ENCODE results near the gene PACSIN2.
"Not testable (repeated sequence)": the region's sequence is repeated elsewhere in the genome, so short reads cannot be mapped to it uniquely, and the experiment has no call there.

The PACSIN2 gene

DNA sequence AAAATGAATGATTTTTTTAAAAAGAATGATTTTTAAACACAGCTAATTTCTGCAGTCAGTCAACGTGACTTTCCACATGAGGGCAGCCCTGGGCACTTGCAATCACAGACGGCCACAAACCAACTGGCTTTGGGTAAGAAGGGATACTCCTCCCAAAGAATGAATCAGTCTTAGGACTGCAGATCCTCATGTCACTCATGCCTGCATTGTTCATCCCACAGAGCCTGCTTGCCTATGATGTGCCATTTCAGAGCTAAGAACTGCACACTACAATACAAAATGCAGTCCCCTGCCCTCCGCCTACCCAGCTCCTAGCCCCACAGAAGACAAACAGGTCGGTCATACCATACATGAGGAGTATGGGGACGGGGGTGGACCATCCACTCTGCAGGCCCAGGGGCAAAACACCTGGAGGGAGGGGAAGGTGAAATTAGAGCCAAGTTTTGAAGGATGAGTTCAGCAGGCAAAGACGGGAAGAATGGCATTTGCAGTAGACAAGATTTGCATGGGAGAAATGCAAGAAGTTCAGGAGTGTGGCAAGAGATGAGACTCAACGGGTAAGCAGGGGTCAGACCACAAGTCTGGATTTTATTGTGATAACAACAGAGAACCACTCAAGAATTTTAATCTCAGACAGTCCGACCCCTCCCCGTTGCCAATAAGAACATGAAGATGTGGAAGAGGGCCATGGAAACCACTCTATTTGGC, 24.7 kb downstream of the PACSIN2 start:
- no peak for DNase-seq

DNA sequence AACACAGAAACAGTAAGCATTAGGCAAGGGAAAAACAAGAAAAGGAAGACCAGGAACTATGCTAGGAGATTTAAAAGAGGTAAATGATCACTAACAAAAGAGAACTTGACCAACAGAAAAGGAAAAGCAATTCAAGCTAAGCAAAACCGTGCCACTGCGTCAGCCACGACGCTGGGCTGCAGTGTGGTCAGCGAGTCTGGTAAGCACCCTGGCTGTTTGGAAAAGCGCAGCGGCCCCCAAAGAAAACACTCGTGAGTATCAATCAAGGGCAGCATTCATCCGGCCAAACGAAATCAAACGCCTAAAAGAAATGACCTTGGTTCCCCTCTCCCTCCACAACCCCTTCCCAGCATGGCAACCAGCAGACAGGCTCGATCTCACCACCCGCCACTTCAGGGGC, 28.8 kb downstream of the PACSIN2 start:
- no peak for DNase-seq

DNA sequence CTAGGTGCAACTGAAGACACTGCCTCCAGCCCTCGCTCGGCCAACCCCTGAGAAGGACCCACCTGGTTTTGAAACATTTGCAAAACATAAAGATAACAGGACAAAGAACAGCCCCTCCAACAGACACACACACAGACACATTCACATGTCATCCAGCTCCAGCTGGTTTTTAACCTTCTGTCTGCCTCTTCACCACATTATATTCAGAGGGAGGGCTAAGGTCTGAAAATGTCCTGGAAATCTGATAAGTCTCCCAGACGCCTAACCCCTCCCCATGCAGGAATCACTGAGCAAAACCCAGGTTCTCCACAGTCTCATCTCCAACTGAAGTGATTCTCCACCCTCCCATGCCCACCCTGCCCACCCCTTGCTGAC, 29.4 kb downstream of the PACSIN2 start:
- no peak for DNase-seq

DNA sequence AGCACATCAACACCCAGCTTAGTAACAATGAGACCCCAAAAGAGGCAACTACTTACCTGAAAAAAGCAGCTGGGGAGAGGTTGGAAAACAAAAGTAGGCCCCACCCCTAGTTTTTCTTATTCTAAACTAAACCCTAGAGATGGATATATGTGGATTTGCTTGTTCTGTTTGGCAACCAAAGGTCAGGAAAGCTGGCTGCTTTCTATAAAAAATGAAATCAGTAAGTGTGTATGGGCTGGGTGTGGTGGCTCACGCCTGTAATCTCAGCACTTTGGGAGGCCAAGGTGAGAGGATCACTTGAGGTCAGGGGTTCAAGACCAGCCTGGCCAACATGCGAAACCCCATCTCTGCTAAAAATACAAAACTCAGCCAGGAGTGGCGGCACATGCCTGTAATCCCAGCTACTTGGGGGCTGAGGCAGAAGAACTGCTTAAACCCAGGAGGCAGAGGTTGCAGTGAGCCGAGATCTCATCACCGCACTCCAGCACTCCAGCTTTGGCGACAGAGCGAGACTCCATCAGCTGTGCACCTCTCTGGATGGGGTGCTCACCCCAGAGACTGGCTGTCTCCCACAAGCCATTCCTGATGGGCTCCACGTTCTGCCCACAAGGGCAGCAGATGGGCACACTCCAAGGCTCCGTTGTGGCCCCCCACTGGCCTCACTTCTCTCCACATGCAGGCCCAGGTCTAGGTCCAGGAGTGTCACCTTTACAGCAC, 30.0 kb downstream of the PACSIN2 start:
- DNase-seq = no peak

DNA sequence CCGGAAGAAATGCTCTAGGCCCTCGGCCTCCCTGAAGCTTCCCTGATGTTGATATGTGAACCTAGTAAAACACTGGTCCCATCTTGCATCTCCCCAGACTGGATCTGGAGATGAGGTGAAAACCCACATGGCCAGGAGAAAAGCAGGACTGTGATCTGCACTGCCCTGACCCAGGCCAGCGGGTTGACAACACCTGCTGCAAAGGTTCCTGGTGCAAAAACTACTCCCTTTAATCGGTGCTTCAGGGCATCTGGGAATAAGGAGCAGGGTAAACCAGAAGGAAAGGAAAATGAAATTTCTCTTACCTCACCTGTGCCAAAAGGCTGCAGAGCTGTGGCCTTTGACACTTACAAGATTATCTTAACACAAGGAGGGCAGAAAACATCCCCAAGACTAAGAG, 30.6 kb downstream of the PACSIN2 start:
- DNase-seq = no peak

DNA sequence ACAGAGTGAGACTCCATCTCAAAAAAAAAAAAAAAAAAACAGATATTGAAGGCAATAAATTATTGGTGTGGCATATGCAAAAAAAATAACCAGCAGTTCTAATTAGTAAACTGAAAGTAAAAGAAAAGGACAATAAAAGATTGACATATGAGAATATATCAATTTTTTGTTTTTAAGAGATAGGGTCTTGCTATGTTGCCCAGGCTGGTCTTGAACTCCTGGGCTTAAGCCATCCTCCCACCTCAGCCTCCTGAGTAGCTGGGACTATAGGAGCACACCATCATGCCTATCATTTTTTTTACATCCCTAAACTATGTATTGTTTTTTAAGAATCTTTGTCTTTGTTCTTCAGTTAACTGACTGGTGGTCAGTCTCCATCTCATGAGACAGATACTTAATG, 31.5 kb downstream of the PACSIN2 start:
- DNase-seq = no peak

DNA sequence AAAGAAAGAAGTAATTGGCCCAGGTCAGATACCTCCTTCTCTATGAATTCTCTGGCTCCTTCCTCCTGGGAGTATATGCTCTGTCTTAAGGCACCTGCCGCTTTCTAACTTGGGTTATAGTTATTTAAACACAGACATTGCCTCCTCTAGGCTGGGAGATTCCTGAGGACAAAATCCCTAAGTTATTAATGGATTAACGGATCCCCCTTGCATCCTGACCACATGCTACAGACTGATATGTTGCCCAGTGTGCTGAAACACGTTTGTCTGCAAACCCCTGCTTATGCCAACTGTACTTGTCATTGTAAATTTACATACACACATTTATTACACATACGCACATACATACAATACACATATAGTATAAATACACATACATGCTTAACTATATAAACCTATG, 35.3 kb downstream of the PACSIN2 start:
- no peak for DNase-seq

DNA sequence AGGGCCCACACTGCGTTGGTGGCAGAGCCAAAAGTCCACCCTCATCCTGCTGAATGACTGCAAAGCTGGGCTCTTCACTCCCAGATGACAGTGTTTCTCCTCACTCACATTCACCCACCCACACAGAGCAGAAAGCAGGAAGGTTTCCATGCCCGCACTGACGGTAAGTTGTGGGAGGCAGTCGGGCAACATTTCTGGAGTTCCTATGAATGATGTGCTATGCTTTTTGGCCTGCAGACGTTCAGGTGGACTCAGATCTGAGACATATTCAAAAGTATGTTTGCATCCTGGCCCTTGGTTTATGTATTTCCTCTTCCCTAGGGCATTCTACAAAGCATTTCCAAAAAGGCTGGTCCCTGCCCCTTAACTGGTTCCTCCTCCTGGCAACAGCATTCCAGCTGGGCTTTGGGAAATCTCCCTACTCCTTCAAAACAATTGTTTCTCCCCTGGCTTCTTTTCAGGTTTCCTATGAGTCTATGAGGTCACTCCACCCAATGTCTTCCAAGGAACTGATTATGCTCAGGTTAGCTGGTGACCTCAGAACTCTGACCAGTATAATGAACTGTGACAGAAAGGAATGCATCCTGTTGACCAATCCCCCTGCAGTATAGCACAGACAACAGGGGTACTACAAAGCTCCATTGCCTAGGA, 36.4 kb downstream of the PACSIN2 start:
- no peak for DNase-seq

DNA sequence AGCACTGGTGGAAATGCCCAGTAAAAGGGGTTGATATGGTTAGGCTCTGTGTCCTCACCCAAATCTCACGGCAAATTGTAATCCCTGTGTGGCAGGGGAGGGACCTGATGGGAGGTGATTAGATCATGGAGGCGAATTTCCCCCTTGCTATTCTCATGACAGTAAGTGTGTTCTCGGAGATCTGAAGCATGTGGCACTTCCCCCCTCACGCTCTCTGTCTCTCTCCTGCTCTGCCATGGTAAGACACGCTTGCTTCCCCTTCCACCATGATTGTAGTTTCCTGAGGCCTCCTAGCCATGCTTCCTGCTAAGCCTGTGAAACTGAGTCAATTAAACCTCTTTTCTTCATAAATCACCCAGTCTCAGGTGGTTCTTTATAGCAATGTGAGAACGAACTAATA, 37.4 kb downstream of the PACSIN2 start:
- no peak for DNase-seq

DNA sequence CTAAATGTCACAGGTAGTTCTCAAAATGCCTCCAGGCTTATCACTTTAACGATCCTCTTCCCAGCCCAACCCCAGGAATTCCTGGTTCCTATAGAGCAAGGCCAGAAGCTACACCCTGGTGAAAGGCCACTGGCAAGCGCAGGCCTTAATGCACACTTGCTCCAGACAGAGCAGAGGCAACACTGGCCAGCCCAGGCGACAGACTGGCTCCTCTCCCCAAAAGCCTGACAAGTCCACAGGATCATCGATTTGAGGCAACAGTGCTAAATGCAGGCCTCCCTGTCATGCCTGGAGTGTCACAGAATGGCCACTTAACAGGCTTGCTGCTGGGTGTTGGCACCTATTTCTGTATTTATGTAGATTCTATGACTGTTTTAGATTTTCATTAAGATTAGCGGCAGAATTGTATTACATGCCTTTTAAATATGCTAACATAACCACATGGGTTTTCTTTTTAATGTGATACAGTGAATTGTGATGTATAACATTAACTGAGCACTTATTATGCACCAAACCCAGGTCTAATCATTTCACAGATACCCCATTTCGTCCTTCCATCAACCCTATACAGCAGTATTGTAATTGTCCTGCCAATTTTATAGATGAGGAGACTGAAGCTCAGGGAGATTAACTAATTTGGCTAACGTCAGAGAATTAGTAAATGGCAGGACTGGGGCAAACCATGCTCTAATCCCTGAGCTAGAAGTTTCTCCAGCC, 38.6 kb downstream of the PACSIN2 start:
- DNase-seq = no peak

DNA sequence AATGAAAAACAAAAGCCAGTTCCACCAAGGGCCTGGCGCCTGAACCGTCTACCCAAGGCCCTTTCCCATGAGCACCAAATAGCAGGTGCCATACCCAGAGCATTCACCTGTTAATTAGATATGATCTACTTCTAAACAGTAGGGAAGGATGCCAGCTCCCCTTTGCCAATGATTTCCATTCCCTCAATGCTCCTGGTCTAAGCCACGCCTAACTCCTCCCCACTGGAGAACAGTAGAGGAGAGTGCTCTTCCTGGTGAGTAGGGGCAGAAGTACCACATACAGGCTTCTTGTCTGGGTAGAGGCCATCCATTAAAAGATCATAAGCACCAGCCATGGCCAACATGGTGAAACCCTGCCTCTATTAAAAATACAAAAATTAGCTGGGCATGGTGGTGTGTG, 40.7 kb downstream of the PACSIN2 start:
- no peak for DNase-seq

DNA sequence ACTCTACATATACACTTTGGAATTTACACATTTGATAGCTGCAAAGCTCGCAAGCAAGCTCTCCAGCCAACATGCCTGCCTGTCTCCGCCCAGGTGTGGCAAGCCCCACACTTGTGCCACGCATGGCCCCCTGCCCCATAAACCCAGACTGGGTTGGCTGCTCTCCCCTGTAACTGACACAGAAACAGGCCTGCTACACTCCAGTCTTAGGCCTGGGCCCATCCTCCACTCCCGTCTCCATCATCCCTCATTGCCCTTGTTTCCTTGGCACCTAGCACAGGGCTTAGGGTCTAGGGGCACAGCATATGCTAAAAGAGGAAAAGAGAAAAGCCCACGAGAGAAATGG, 41.4 kb downstream of the PACSIN2 start:
- no peak for DNase-seq

DNA sequence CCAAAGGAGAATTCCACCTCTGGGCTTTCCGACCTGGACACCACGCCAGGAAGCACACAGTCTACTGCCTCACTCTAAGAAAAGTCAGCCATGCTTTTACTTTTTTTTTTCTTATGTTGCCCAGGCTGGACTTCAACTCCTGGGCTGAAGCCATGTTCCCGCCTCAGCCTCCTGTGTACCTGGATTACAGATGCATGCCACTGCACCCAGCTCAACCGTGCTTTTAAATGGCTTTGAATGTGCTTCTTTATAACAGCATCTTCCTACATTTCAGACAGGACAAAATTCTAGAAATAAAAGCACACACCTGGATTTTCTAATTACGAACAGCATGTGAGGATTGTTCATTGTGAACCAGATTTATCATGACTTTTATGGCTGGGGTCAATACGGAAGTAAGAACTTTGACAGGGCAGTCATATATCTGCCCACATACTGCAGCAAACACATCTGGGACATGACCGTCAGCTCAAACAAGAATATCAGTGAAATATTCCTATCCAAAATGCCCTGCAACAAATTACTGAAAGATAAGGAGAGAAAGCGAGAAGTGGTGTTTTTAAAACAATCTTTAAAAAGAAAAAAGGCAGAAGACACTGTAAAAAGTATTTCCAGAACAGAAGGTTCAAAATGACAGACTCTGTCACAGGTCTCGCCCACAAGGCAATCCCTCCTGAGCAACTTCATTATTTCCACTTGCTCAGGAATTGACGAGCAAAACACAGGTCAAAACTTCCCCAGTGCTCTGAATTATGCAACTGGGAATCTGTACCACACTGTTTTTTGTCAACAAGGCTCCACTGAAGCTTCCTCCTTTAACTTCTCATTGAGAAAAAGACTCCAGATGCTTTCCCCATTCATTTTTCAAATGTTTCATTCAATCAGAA, 42.1 kb downstream of the PACSIN2 start:
- DNase-seq = no peak

DNA sequence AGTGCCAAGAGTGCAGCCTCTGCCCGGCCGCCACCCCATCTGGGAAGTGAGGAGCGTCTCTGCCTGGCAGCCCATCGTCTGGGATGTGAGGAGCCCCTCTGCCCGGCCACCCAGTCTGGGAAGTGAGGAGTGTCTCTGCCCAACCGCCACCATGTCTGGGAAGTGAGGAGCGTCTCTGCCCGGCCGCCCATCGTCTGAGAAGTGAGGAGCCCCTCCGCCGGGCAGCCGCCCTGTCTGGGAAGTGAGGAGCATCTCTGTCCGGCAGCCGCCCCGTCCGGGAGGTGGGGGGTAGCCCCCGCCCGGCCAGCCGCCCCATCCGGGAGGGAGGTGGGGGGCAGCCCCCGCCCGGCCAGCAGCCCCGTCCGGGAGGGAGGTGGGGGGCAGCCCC, 43.5 kb downstream of the PACSIN2 start:
- not testable (repeated sequence) for DNase-seq

DNA sequence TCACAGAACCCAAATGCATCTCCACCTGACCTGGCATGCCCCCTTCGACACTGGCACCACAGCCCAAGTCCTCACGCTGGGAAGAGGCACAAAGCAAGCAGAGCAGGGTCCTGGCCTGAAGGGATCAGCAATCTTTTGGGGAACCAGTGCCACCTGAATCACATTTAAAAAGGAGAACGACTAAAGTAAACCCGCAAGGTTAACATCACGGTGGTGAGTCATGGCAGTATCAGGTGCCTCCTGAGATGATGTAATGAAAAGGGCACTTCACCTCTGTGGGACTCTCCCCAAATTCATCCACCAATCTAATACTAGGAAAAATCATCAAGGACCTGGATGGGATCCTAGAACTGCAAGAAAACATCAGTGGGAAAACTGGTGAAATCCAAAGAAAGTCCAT, 44.9 kb downstream of the PACSIN2 start:
- DNase-seq = no peak

DNA sequence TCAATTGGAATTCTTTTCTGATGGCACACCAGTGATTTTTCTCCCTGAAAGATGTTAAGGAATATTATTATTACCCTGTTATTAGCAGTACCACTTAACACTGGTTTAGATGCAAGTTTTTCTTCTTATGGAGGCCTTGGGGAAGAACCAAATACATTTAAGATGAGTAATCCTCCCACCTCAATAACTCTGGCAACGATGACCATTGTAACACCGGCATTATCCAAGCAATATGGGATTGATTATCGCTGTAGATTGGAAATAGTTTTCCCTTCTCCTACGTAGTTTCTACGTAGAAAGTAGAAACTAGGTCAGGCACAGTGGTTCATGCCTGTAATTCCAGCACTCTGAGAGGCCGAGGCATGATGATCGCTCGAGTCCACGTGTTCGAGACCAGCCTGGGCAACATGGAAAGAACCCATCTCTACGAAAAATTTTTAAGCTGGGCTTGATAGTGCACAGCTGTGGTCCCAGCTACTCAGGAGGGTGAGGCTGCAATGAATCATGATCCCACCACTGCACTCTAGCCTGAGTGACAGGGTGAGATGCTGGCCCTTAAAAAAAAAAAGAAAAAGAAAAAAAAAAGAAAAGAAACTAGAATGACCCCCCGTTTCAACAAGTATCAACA, 45.5 kb downstream of the PACSIN2 start:
- no peak for DNase-seq

DNA sequence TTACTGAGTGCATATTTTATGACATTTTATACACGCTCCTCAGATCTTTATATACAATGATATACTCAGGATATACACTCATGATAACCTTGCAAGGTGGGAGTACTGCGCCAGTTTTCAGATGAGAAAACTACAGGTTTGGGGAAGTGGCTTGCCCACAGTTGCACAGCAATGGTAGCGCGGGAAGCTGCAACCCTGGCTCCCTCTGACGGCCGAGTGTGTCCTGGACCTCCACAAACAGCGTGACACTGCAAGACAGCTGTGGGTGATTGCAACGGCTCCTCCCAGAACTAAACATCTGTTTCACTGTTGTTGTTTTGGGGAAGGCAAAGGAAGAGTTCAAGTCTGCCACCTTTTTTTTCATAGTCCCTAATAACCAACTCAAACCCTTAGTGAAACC, 47.0 kb downstream of the PACSIN2 start:
- DNase-seq = no peak

DNA sequence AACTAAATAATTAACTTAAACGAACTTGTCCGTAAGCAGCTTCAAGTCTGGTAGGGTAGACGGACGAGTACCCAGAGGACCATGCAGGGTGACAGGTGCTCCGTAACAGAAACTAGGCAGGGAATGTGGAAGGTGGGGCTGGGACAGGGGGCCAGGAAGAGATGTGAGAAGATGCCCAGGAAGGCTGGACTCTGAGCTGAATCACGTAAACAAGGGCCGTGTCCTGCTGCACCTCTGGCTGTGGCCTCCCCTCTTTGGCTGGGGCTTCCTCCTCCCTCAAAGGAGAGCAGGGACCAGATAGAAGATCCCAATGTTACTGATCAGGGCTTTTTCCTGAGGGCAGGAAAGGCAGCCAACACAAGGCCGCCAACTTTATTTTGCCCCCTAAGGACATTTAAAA, 47.9 kb downstream of the PACSIN2 start:
- DNase-seq = no peak

DNA sequence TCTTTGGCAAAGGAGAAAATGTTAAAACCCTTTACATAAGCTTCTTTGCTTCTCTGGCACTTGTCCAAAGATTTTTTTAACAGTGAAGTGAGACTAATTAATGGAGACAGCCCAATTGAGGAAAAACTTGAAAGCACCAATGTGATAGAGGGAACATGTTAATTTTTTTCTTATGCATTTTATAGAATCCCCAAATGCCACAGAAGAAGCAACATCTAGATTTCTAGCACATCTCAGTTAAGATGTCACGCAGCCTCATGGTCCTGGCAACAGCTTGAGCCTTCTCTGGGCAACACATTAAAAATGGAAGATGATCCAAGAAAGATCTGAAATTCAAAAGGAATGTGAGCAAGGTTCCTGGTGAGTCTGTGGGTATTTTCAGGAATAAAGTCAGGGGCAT, 48.5 kb downstream of the PACSIN2 start:
- DNase-seq = no peak

DNA sequence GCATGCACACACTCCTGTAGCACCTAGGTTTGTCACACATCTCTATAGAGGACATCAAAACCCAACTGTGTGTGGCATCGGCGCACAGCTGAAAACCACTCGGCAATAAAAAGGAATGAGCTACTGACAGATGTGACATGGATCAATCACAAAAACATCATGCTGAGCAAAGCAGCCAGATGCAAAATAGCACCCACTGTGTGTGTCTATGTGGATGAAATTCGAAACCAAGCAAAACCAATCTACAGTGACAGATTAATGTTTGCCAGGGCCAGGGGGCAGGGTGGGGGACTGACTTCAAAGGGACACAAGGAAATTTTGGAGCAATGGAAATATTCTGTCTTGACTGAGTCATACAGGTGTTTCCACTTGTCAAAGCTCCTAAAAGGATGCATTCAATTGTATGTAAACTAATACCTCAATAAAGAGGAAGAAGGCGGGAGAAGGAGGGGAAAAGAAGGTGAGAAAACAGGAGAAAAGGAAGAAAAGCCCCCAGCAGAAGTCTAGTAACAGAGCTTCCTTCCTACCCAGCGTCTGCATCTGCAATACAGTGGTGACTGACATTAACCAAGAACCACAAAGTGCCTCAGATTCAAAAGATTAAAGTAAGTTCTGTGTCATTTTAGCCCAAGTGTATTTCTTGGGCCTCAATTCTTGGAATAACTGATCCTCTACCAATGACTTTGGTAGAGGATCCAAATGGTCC, 49.8 kb downstream of the PACSIN2 start:
- DNase-seq = no peak

DNA sequence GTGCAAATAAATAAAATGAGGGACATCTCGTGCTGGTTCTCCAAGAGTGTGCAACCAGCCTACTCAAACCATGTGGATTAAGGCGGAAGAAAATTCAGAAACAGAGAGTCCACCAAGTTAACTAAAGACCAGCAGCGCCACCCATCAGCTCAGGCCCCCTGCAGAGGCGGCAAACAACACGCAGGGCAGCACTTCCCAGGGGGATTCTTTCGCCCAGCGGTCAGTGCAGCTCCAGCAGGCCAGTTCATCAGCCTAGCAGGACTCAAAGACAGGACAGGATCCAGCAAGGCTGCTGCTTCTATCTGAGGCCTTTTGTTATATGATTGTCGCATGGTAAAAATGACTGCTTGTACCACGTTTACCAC, 51.7 kb downstream of the PACSIN2 start:
- no peak for DNase-seq

Data from activated CD4-positive, alpha-beta T cell treated with anti-CD3 and anti-CD28 coated beads for 1 hour (primary cell).